A549 (cell line): ENCODE data around the gene RNF220. TPM values are rescaled to one million over a fixed set of nuclear protein-coding genes. Genes with fewer than 3 reads are reported as not detected.

Experiments
- ATAC-seq, 2 experiments: fragments of 200-7000 bp in 1 of 2; fragments of >200 bp in 1 of 2; cut with Nextera tagmentation in 1 of 2; cut with Tn5 transposase in 1 of 2; 3 replicates each; pipeline versions ENCODE4 v1.8.0 to v1.9.1; 2018 to 2020; ENCODE audit warnings: mild to moderate bottlenecking in 1 of 2, moderate library complexity in 1 of 2
- CTCF ChIA-PET: fragments of 300-600 bp; sonication (Branson Sonifier 250); formaldehyde crosslinking; extraction: SDS; loops from one replicate; lab custom pipeline; 2021; ENCODE audit warnings: antibody characterized with exemption, inconsistent platforms; lab: Yijun Ruan, JAX
- POLR2A ChIA-PET: fragments of 350-600 bp; formaldehyde crosslinking; extraction: SDS; loops from one replicate; lab custom pipeline; 2021; ENCODE audit warnings: antibody characterized with exemption, inconsistent platforms; lab: Yijun Ruan, JAX
- DNase-seq, 2 experiments: peaks; one replicate each; pipeline versions ENCODE4 v3.0.0 to v3.0.0-alpha.2; 2011 to 2016; ENCODE audit warnings: low read depth in 1 of 2, low spot score in 1 of 2
- FAIRE-seq: peaks from 2 replicates; lab custom pipeline; 2011; peaks lifted over from hg19 to GRCh38; lab: Jason Lieb, UNC
- H3K27ac ChIP-seq, 2 experiments: fragments of >200 bp; sonication (Bioruptor Twin); formaldehyde crosslinking; 3 replicates each; pipeline ENCODE4 v1.5.1; 2016 to 2017
- H3K4me1 ChIP-seq: fragments of >200 bp; sonication (Bioruptor Twin); formaldehyde crosslinking; 3 replicates; pipeline ENCODE4 v1.6.1; 2016
- H3K4me2 ChIP-seq: fragments of >200 bp; sonication (Bioruptor Twin); formaldehyde crosslinking; 3 replicates; pipeline ENCODE4 v1.6.1; 2016
- H3K4me3 ChIP-seq: fragments of >200 bp; sonication (Bioruptor Twin); formaldehyde crosslinking; 3 replicates; pipeline ENCODE4 v1.5.1; 2016
- H3K9me3 ChIP-seq: fragments of >200 bp; sonication (Bioruptor Twin); formaldehyde crosslinking; 3 replicates; pipeline ENCODE4 v1.6.1; 2016
- CBX2 ChIP-seq: fragments of 200-600 bp; sonication (generic); IDR thresholded peaks from 2 replicates; pipeline ENCODE4 v1.6.1; 2016; ENCODE audit warnings: low read depth, mild to moderate bottlenecking, borderline replicate concordance
- CBX8 ChIP-seq: fragments of 200-600 bp; sonication (generic); IDR thresholded peaks from 2 replicates; pipeline ENCODE4 v1.6.1; 2016
- EHF ChIP-seq: fragments of 250-450 bp; sonication (Bioruptor Pico); IDR thresholded peaks from 2 replicates; pipeline ENCODE4 v1.5.0; 2020; ENCODE audit warnings: mild to moderate bottlenecking
- EP300 ChIP-seq, 2 experiments: fragments of >200 bp; sonication (Bioruptor Twin); formaldehyde crosslinking; IDR thresholded peaks; 2 replicates in 1 of 2; 3 replicates in 1 of 2; pipeline ENCODE4 v1.6.1; 2016 to 2017
- FOSB ChIP-seq: fragments of 250-450 bp; sonication (Bioruptor Pico); IDR thresholded peaks from 2 replicates; pipeline ENCODE4 v1.5.0; 2020; ENCODE audit warnings: mild to moderate bottlenecking, moderate library complexity
- FOSL2 ChIP-seq, 2 experiments: fragments of 450-650 bp in 1 of 2; fragments of >200 bp in 1 of 2; sonication (Bioruptor Twin) in 1 of 2; formaldehyde crosslinking; IDR thresholded peaks; 2 replicates each; pipeline versions ENCODE4 v1.5.0 to v1.6.1; 2016 to 2020; ENCODE audit warnings: mild to moderate bottlenecking in 1 of 2, moderate library complexity in 1 of 2
- FOXS1 ChIP-seq: fragments of 250-450 bp; sonication (Bioruptor Pico); IDR thresholded peaks from 2 replicates; pipeline ENCODE4 v1.5.0; 2020; ENCODE audit warnings: mild to moderate bottlenecking, moderate library complexity
- HOXA7 ChIP-seq: fragments of 250-450 bp; sonication (Bioruptor Pico); IDR thresholded peaks from 2 replicates; pipeline ENCODE4 v1.5.0; 2020; ENCODE audit warnings: mild to moderate bottlenecking, moderate library complexity
- HOXB13 ChIP-seq: fragments of 250-450 bp; sonication (Bioruptor Pico); IDR thresholded peaks from 2 replicates; pipeline ENCODE4 v1.5.0; 2020; ENCODE audit warnings: low read depth, mild to moderate bottlenecking, moderate library complexity
- JUNB ChIP-seq: fragments of >200 bp; sonication (Bioruptor Twin); formaldehyde crosslinking; IDR thresholded peaks from 2 replicates; pipeline ENCODE4 v1.6.1; 2016
- KDM1A ChIP-seq: fragments of 200-600 bp; sonication (generic); IDR thresholded peaks from 2 replicates; pipeline ENCODE4 v1.6.1; 2016; ENCODE audit warnings: low read depth, mild to moderate bottlenecking
- MYC ChIP-seq: IDR thresholded peaks from 2 replicates; pipeline ENCODE4 v1.6.1; 2012; ENCODE audit warnings: mild to moderate bottlenecking, inconsistent platforms, low read length, improper control_type of control experiment, borderline replicate concordance
- NFE2L2 ChIP-seq: fragments of 150-350 bp; conservative IDR thresholded peaks from 2 replicates; pipeline ENCODE4 v1.6.1; 2014; ENCODE audit warnings: low read length
- NPAS2 ChIP-seq: fragments of 250-450 bp; sonication (Bioruptor Pico); IDR thresholded peaks from 2 replicates; pipeline ENCODE4 v1.8.0; 2022; ENCODE audit warnings: mild to moderate bottlenecking, moderate library complexity, borderline replicate concordance
- RAD21 ChIP-seq, 2 experiments: fragments of >200 bp in 1 of 2; sonication (Bioruptor Twin) in 1 of 2; formaldehyde crosslinking in 1 of 2; IDR thresholded peaks in 1 of 2; conservative IDR thresholded peaks in 1 of 2; 2 replicates in 1 of 2; 3 replicates in 1 of 2; pipeline ENCODE4 v1.6.1; 2012 to 2018; ENCODE audit warnings: inconsistent platforms in 1 of 2
- RNF2 ChIP-seq: fragments of 200-600 bp; sonication (generic); IDR thresholded peaks from 2 replicates; pipeline ENCODE4 v1.6.1; 2016; ENCODE audit warnings: low read depth, mild to moderate bottlenecking, antibody characterized with exemption, moderate library complexity, borderline replicate concordance
- TP53 ChIP-seq: fragments of 250-450 bp; sonication (Bioruptor Pico); IDR thresholded peaks from 2 replicates; pipeline ENCODE4 v1.5.0; 2021; ENCODE audit warnings: mild to moderate bottlenecking, moderate library complexity
- ZFP36 ChIP-seq: fragments of 450-650 bp; IDR thresholded peaks from 2 replicates; pipeline ENCODE4 v1.6.1; 2014; ENCODE audit warnings: borderline replicate concordance; ENCODE audit not compliant: partially characterized antibody
- WGBS: methylation state at CpG from one replicate; pipeline ENCODE4 v1.1.6; 2017; ENCODE audit errors: missing lambda C conversion rate; 5-methylcytosine and 5-hydroxymethylcytosine counted together
- polyA plus RNA-seq, 4 experiments: library from polyadenylated mRNA; depleted of rRNA in 3 of 4; stranded (reverse); fragments of >200 nt; fragmentation: RNase III in 1 of 4; extraction: RNeasy Plus Mini Kit Qiagen cat#74134 plus additional on column Dnase treatment in 1 of 4; gene quantifications; 2 replicates in 3 of 4; 3 replicates in 1 of 4; pipeline ENCODE4 v1.2.3, GENCODE V29; 2011 to 2017
- TF ChIP-seq, protein P1 (sequence below): IDR thresholded peaks from 2 replicates; pipeline ENCODE4 v1.6.1; 2012; ENCODE audit warnings: low read depth, borderline replicate concordance
- TF ChIP-seq, protein P2 (sequence below): fragments of 450-650 bp; IDR thresholded peaks from 2 replicates; pipeline ENCODE4 v1.6.1; 2014; ENCODE audit warnings: antibody characterized with exemption
- TF ChIP-seq, protein P3 (sequence below): fragments of >200 bp; sonication (Bioruptor Twin); formaldehyde crosslinking; IDR thresholded peaks from 2 replicates; pipeline ENCODE4 v1.6.1; 2016
- TF ChIP-seq, protein P4 (sequence below): fragments of 250-450 bp; sonication (Bioruptor Pico); IDR thresholded peaks from 2 replicates; pipeline ENCODE4 v1.5.0; 2021; ENCODE audit warnings: mild to moderate bottlenecking, moderate library complexity, borderline replicate concordance
- TF ChIP-seq, protein P5 (sequence below): IDR thresholded peaks from 2 replicates; pipeline ENCODE4 v1.6.1; 2012
- TF ChIP-seq, protein P6 (sequence below): fragments of 200-600 bp; sonication (generic); IDR thresholded peaks from 2 replicates; pipeline ENCODE4 v1.6.1; 2016; ENCODE audit warnings: antibody characterized with exemption, mild to moderate bottlenecking, moderate library complexity
- TF ChIP-seq, protein P7 (sequence below): fragments of 250-450 bp; sonication (Bioruptor Pico); IDR thresholded peaks from 2 replicates; pipeline ENCODE4 v1.5.0; 2020; ENCODE audit warnings: low read depth, mild to moderate bottlenecking, moderate library complexity

The RNF220 gene
- polyA plus RNA-seq, 2 of the 4 experiments (the other 2 are of a cell fraction) = 53.4 to 54.5 TPM

DNA sequence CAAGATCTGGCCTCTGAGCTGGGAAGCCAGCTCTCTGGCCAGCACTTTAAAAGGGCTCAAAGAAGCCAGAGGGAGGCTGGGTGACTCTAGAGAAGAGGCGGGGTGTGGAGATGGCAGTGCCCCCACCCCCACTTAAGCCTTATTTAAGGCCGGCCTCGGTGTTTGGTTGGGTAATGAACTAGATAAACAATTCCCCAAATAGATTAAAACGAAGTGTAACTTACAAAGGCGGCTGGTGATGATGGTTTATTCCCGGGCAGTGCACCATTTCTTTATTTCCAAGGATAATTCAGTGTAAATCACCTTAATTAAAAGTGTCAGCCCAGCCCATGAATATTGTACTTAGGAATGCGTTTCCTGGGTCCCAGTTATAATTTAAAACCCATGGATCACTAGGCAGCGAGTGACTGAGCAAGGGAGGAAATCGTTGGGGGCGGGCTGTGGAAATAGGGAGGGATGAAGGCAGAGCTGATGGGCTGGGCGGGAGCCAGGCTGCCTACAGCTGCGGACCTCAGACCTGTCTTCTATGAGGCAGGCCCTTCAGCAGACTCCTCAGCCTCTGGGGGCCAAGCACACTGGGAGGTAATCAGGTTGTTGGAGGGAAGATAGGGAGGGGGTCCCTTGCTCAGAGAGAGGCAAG lies 214.3 kb downstream of the RNF220 start:
- ChIA-PET CTCF (interaction anchor here (1.0 kb wide), 1 partner anchor 9 kb away, joined by 3 read pairs; no protein-coding TSS in a partner anchor), POLR2A (no interaction called here)
- ATAC-seq = no peak
- Histone ChIP-seq H3K9me3 (no peaks in the 10 kb centered on the region), H3K4me3 (no peak overlapping the region), H3K4me2 (no peak overlapping the region), H3K4me1 (no peaks in the 10 kb centered on the region)
- 80% methylated on average over 12 of the region's 12 CpGs for WGBS
- TF ChIP-seq, protein P1, sequence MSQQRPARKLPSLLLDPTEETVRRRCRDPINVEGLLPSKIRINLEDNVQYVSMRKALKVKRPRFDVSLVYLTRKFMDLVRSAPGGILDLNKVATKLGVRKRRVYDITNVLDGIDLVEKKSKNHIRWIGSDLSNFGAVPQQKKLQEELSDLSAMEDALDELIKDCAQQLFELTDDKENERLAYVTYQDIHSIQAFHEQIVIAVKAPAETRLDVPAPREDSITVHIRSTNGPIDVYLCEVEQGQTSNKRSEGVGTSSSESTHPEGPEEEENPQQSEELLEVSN = no peak
- TF ChIP-seq EHF (CRISPR knock-in tag) (no peak), FOSB (CRISPR knock-in tag) (no peak), NFE2L2 (no peak), RAD21 (conservative IDR thresholded peaks at IDR 0.05 in 1 of 2, IDR thresholded peaks at IDR 0.05 in 1 of 2) (no peak), FOSL2 (IDR thresholded peaks at IDR 0.05) (no peak), FOSL2 (CRISPR knock-in tag; IDR thresholded peaks at IDR 0.05) (no peak), MYC (no peak), CBX8 (no peak), HOXB13 (CRISPR knock-in tag) (no peak), TP53 (CRISPR knock-in tag) (no peak), EP300 (IDR thresholded peaks at IDR 0.05) (no peak), CBX2 (no peak)
- TF ChIP-seq, protein P2, sequence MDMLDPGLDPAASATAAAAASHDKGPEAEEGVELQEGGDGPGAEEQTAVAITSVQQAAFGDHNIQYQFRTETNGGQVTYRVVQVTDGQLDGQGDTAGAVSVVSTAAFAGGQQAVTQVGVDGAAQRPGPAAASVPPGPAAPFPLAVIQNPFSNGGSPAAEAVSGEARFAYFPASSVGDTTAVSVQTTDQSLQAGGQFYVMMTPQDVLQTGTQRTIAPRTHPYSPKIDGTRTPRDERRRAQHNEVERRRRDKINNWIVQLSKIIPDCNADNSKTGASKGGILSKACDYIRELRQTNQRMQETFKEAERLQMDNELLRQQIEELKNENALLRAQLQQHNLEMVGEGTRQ = no peak
- TF ChIP-seq, protein P3, sequence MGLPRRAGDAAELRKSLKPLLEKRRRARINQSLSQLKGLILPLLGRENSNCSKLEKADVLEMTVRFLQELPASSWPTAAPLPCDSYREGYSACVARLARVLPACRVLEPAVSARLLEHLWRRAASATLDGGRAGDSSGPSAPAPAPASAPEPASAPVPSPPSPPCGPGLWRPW = no peak
- TF ChIP-seq, protein P4, sequence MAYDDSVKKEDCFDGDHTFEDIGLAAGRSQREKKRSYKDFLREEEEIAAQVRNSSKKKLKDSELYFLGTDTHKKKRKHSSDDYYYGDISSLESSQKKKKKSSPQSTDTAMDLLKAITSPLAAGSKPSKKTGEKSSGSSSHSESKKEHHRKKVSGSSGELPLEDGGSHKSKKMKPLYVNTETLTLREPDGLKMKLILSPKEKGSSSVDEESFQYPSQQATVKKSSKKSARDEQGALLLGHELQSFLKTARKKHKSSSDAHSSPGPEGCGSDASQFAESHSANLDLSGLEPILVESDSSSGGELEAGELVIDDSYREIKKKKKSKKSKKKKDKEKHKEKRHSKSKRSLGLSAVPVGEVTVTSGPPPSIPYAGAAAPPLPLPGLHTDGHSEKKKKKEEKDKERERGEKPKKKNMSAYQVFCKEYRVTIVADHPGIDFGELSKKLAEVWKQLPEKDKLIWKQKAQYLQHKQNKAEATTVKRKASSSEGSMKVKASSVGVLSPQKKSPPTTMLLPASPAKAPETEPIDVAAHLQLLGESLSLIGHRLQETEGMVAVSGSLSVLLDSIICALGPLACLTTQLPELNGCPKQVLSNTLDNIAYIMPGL (CRISPR knock-in tag) = no peak
- TF ChIP-seq, protein P5, sequence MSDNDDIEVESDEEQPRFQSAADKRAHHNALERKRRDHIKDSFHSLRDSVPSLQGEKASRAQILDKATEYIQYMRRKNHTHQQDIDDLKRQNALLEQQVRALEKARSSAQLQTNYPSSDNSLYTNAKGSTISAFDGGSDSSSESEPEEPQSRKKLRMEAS = no peak
- TF ChIP-seq, all 56 proteins: peak for 0
- DNase-seq = no peak
- H3K27ac ChIP-seq = no peak overlapping the region
- FAIRE-seq = no peak

DNA sequence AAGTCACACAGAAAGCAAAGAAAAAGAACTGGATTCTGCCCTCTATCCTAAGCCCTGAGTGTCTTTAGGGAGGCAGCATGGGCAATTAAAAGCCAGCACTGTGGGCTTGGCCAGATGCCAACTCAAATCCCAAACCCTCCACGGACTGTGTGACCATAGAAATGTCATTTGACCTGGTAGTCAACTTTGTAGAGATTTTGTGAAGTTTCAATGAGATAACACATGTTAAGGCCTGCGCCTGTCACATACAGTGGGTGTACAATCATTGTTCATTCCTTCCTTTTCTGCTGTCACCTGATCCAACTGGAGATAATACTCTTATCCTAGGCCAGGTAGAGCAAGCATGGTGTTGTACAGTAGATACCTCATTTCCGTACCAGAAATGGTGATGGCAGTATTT lies 215.0 kb downstream of the RNF220 start:
- no peak overlapping the region for H3K27ac ChIP-seq
- TF ChIP-seq ZFP36 (no peak), FOXS1 (no peak), HOXA7 (CRISPR knock-in tag) (no peak), JUNB (no peak), NPAS2 (CRISPR knock-in tag) (no peak), RNF2 (no peak), KDM1A (no peak)
- TF ChIP-seq, protein P6, sequence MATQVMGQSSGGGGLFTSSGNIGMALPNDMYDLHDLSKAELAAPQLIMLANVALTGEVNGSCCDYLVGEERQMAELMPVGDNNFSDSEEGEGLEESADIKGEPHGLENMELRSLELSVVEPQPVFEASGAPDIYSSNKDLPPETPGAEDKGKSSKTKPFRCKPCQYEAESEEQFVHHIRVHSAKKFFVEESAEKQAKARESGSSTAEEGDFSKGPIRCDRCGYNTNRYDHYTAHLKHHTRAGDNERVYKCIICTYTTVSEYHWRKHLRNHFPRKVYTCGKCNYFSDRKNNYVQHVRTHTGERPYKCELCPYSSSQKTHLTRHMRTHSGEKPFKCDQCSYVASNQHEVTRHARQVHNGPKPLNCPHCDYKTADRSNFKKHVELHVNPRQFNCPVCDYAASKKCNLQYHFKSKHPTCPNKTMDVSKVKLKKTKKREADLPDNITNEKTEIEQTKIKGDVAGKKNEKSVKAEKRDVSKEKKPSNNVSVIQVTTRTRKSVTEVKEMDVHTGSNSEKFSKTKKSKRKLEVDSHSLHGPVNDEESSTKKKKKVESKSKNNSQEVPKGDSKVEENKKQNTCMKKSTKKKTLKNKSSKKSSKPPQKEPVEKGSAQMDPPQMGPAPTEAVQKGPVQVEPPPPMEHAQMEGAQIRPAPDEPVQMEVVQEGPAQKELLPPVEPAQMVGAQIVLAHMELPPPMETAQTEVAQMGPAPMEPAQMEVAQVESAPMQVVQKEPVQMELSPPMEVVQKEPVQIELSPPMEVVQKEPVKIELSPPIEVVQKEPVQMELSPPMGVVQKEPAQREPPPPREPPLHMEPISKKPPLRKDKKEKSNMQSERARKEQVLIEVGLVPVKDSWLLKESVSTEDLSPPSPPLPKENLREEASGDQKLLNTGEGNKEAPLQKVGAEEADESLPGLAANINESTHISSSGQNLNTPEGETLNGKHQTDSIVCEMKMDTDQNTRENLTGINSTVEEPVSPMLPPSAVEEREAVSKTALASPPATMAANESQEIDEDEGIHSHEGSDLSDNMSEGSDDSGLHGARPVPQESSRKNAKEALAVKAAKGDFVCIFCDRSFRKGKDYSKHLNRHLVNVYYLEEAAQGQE = no peak
- TF ChIP-seq, protein P7, sequence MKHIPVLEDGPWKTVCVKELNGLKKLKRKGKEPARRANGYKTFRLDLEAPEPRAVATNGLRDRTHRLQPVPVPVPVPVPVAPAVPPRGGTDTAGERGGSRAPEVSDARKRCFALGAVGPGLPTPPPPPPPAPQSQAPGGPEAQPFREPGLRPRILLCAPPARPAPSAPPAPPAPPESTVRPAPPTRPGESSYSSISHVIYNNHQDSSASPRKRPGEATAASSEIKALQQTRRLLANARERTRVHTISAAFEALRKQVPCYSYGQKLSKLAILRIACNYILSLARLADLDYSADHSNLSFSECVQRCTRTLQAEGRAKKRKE (CRISPR knock-in tag) = no peak
- TF ChIP-seq, protein P3 = no peak
- TF ChIP-seq, protein P1 = no peak
- H3K9me3 ChIP-seq = no peaks in the 10 kb centered on the region
- ATAC-seq (no peak), DNase-seq (no peak), FAIRE-seq (no peak)
- H3K4me2 ChIP-seq = no peak overlapping the region
- H3K4me3 ChIP-seq = no peak overlapping the region
- WGBS = 70% methylated on average over 3 of the region's 3 CpGs
- POLR2A ChIA-PET = no interaction called here
- CTCF ChIA-PET = interaction anchor here (0.9 kb wide), 1 partner anchor 11 kb away, joined by 3 read pairs; no protein-coding TSS in a partner anchor
- no peaks in the 10 kb centered on the region for H3K4me1 ChIP-seq
